ENCODE results near the gene LRRC32.
"Not testable (repeated sequence)": the region's sequence is repeated elsewhere in the genome, so short reads cannot be mapped to it uniquely, and the experiment has no call there.

The LRRC32 gene

GRCh38 chr11:76646882-76647534 is 23.5 kb downstream of the LRRC32 start:
- no peaks in the 10 kb centered on the region for H3K27me3 ChIP-seq (ENCODE audit: low read length)
- no peak overlapping the region for H3K9ac ChIP-seq (ENCODE audit: low read length)
- TF ChIP-seq EZH2phosphoT487 (conservative IDR thresholded peaks at IDR 0.05; ENCODE audit: low read length) (no peak), CTCF (IDR thresholded peaks at IDR 0.05; ENCODE audit: insufficient read depth, low read length, poor library complexity, severe bottlenecking) (no peak)
- peaks cover 5% of the 10 kb centered on the region; the same call in 1 of the 2 replicates for H3K36me3 ChIP-seq (ENCODE audit: low read length)
- no peaks in the 10 kb centered on the region for H4K20me1 ChIP-seq (ENCODE audit: low read depth, low read length)
- H3K9me2 ChIP-seq (replicated peaks; ENCODE audit: insufficient read depth, low read length), result no peaks in the 10 kb centered on the region
- no peak overlapping the region for H3K4me2 ChIP-seq (ENCODE audit: low read depth, low read length, poor library complexity, severe bottlenecking)
- H3K4me3 ChIP-seq (ENCODE audit: insufficient read depth, low read length, poor library complexity, severe bottlenecking), result no peak overlapping the region
- no peaks in the 10 kb centered on the region for H3F3A ChIP-seq (ENCODE audit: insufficient read depth)
- H2AFZ ChIP-seq (ENCODE audit: low read depth, low read length, severe bottlenecking), result no peak overlapping the region
- peaks cover 12% of the 10 kb centered on the region; the same call in 1 of the 2 replicates for H3K9me3 ChIP-seq (ENCODE audit: insufficient read depth, low read length)
- no peaks in the 10 kb centered on the region for H3K79me2 ChIP-seq (ENCODE audit: insufficient read depth, low read length)
- no peak overlapping the region for H3K27ac ChIP-seq (ENCODE audit: low read depth, low read length)

DNA sequence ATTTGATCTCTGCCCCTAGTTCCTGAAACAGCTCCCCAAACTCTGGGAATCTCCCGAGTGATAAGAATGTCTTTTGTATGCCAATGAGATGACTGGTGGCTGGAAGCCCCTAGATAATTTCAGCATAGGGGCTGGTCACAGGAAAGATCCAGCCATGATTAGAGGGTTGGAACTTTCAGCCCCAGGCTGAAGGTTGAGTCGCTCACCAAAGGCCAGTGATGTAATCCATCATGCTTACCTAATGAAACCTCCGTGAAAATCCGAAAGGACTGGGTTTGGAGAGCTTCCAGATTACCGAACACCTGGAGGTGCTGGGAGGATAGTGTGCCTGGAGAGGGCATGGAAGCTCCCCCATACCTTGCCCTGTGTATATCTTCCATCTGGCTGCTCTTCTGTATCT is 26.0 kb downstream of the LRRC32 start:
- Histone ChIP-seq H3K9ac (ENCODE audit: low read length) (no peak overlapping the region), H2AFZ (ENCODE audit: low read depth, low read length, severe bottlenecking) (no peak overlapping the region), H3K27ac (ENCODE audit: low read depth, low read length) (no peak overlapping the region), H3F3A (ENCODE audit: insufficient read depth) (no peaks in the 10 kb centered on the region), H3K4me2 (ENCODE audit: low read depth, low read length, poor library complexity, severe bottlenecking) (no peak overlapping the region), H3K9me2 (replicated peaks; ENCODE audit: insufficient read depth, low read length) (no peaks in the 10 kb centered on the region), H3K36me3 (ENCODE audit: low read length) (peaks cover 5% of the 10 kb centered on the region; the same call in 1 of the 2 replicates), H3K4me3 (ENCODE audit: insufficient read depth, low read length, poor library complexity, severe bottlenecking) (no peak overlapping the region), H3K27me3 (ENCODE audit: low read length) (no peaks in the 10 kb centered on the region), H3K9me3 (ENCODE audit: insufficient read depth, low read length) (peaks cover 12% of the 10 kb centered on the region; the same call in 1 of the 2 replicates), H3K79me2 (ENCODE audit: insufficient read depth, low read length) (no peaks in the 10 kb centered on the region), H4K20me1 (ENCODE audit: low read depth, low read length) (no peaks in the 10 kb centered on the region)
- no peak for TF ChIP-seq CTCF (IDR thresholded peaks at IDR 0.05; ENCODE audit: insufficient read depth, low read length, poor library complexity, severe bottlenecking)
- TF ChIP-seq EZH2phosphoT487 (conservative IDR thresholded peaks at IDR 0.05; ENCODE audit: low read length), result no peak

- peaks cover 12% of the 10 kb centered on the region; the same call in 1 of the 2 replicates for H3K9me3 ChIP-seq (ENCODE audit: insufficient read depth, low read length)
- not testable (repeated sequence) for H3K27me3 ChIP-seq (ENCODE audit: low read length); H3K9ac ChIP-seq (ENCODE audit: low read length); H3K9me2 ChIP-seq (replicated peaks; ENCODE audit: insufficient read depth, low read length); H3K4me2 ChIP-seq (ENCODE audit: low read depth, low read length, poor library complexity, severe bottlenecking); H2AFZ ChIP-seq (ENCODE audit: low read depth, low read length, severe bottlenecking); H3K27ac ChIP-seq (ENCODE audit: low read depth, low read length); H4K20me1 ChIP-seq (ENCODE audit: low read depth, low read length); H3K79me2 ChIP-seq (ENCODE audit: insufficient read depth, low read length); H3K36me3 ChIP-seq (ENCODE audit: low read length); H3F3A ChIP-seq (ENCODE audit: insufficient read depth); H3K4me3 ChIP-seq (ENCODE audit: insufficient read depth, low read length, poor library complexity, severe bottlenecking)
Observed at GRCh38 chr11:76643711-76644110, 26.8 kb downstream of the LRRC32 start.

- no peaks in the 10 kb centered on the region for H3K79me2 ChIP-seq (ENCODE audit: insufficient read depth, low read length)
- peaks cover 5% of the 10 kb centered on the region; the same call in 1 of the 2 replicates for H3F3A ChIP-seq (ENCODE audit: insufficient read depth)
- TF ChIP-seq CTCF (IDR thresholded peaks at IDR 0.05; ENCODE audit: insufficient read depth, low read length, poor library complexity, severe bottlenecking) (no peak), EZH2phosphoT487 (conservative IDR thresholded peaks at IDR 0.05; ENCODE audit: low read length) (no peak)
- H3K36me3 ChIP-seq (ENCODE audit: low read length), result peaks cover 5% of the 10 kb centered on the region; the same call in 1 of the 2 replicates
- no peak overlapping the region for H2AFZ ChIP-seq (ENCODE audit: low read depth, low read length, severe bottlenecking)
- H3K9ac ChIP-seq (ENCODE audit: low read length), result no peak overlapping the region
- H4K20me1 ChIP-seq (ENCODE audit: low read depth, low read length), result no peaks in the 10 kb centered on the region
- no peak overlapping the region for H3K4me2 ChIP-seq (ENCODE audit: low read depth, low read length, poor library complexity, severe bottlenecking)
- no peaks in the 10 kb centered on the region for H3K27me3 ChIP-seq (ENCODE audit: low read length)
- no peak overlapping the region for H3K27ac ChIP-seq (ENCODE audit: low read depth, low read length)
- no peak overlapping the region for H3K4me3 ChIP-seq (ENCODE audit: insufficient read depth, low read length, poor library complexity, severe bottlenecking)
- H3K9me2 ChIP-seq (replicated peaks; ENCODE audit: insufficient read depth, low read length), result no peaks in the 10 kb centered on the region
- H3K9me3 ChIP-seq (ENCODE audit: insufficient read depth, low read length), result peaks cover 11% of the 10 kb centered on the region; the same call in 1 of the 2 replicates
Observed at GRCh38 chr11:76642341-76642740, 28.2 kb downstream of the LRRC32 start.
